Upper lobe of left lung (tissue), 4 donors: ENCODE data around the gene NEDD4L.

ENCODE experiments used
- CTCF ChIP-seq, 6 experiments: fragments of 450-650 bp in 4 of 6; fragments of 200-600 bp in 2 of 6; sonication (generic) in 2 of 6; IDR thresholded peaks; one replicate each; pipeline ENCODE4 v1.5.1; 2016 to 2019; ENCODE audit warnings: antibody characterized with exemption in 6 of 6
- POLR2A ChIP-seq, 4 donors: fragments of 450-650 bp; IDR thresholded peaks; one replicate each; pipeline ENCODE4 v1.5.1; 2016 to 2017; ENCODE audit warnings: antibody characterized with exemption in 4 of 4, mild to moderate bottlenecking in 2 of 4
- POLR2AphosphoS5 ChIP-seq, 2 donors: sonication (generic); formaldehyde crosslinking; IDR thresholded peaks; one replicate each; pipeline ENCODE4 v1.5.1; 2017; ENCODE audit warnings: antibody characterized with exemption in 2 of 2

DNA sequence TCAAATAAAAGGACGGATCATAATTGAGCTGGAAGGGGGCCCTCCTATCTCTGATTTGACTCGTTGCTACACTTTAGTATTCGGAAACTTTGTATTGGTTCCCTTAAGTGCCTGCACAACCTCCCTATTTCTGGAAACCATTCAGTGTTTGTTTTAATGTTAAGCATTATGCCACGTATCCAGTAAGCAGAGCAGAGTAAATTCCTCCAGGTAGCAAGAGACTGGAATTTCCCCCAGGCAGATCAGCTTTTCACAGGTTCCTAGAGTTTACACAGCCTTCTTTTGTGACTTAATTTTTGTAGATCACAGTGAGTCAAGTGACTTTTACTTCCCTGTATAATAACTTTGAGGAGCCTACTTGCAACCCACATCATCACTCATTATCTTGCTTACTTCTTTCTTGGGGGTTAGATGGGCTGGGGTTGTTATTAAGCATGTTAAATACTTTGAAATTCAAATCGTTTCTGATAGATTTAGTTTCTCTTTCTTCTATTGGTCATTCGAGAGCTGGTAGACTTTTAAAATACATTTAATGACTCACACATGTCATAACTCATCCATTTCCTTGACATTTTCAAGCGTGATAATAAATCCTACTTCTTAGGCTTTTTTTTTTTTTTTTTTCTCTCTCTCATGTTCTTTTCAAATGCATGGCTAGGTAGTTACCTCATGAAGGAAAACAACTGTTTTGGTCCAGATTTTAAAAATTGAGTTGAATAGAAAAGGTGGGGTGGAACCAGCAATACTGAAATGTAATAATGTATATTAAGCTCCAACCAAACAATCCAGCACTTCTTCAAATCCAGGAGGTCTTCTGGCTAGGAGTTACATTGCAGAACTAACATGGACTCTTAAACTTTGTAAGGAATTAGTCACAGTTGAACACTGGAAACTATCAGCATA is 219.3 kb downstream of the NEDD4L start:
- no peak for TF ChIP-seq CTCF (IDR thresholded peaks at IDR 0.05)
- TF ChIP-seq POLR2AphosphoS5 (IDR thresholded peaks at IDR 0.05) = no peak
- TF ChIP-seq POLR2A (IDR thresholded peaks at IDR 0.05) = peak in 1 of 4 donors; percentile 35
